D721Med (cell line): Measurements from ENCODE around the gene TBC1D8.

Source experiments
- DNase-seq: peaks from one replicate; pipeline ENCODE4 v3.0.0; 2011; ENCODE audit warnings: low spot score; ENCODE audit not compliant: insufficient read length
- FAIRE-seq: peaks from 2 replicates; lab custom pipeline; 2011; peaks lifted over from hg19 to GRCh38; lab: Jason Lieb, UNC
- CTCF ChIP-seq: IDR thresholded peaks from 2 replicates; pipeline ENCODE4 v1.5.1; 2012; ENCODE audit warnings: mild to moderate bottlenecking, control low read depth; ENCODE audit not compliant: insufficient read depth; ENCODE audit errors: missing control alignments

TBC1D8 gene

GRCh38 chr2:101022221-101022620, 129.0 kb downstream of the TBC1D8 start:
- FAIRE-seq (no peak), DNase-seq (no peak)
- TF ChIP-seq CTCF = no peak

GRCh38 chr2:101018934-101019333, 132.2 kb downstream of the TBC1D8 start:
- no peak for TF ChIP-seq CTCF
- no peak for FAIRE-seq
- no peak for DNase-seq

DNA sequence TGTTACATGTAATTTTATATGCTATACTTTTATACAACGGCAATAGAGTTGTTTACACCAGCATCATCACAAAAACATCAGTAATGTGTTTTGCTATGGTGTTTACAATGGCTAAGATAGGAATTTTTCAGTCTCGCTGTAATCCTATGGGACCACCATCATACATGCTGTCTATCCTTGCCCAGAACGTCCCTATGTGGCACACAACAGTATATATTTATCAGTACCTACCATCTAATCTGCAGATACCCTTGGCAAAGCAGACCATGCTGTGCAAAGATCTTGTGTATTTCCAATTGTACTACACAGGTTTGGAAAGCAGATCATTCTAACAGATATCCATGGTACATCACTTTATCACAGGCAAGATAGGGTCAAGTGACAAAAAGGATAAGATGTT, 133.8 kb downstream of the TBC1D8 start:
- TF ChIP-seq CTCF = no peak
- DNase-seq (no peak), FAIRE-seq (no peak)

DNA sequence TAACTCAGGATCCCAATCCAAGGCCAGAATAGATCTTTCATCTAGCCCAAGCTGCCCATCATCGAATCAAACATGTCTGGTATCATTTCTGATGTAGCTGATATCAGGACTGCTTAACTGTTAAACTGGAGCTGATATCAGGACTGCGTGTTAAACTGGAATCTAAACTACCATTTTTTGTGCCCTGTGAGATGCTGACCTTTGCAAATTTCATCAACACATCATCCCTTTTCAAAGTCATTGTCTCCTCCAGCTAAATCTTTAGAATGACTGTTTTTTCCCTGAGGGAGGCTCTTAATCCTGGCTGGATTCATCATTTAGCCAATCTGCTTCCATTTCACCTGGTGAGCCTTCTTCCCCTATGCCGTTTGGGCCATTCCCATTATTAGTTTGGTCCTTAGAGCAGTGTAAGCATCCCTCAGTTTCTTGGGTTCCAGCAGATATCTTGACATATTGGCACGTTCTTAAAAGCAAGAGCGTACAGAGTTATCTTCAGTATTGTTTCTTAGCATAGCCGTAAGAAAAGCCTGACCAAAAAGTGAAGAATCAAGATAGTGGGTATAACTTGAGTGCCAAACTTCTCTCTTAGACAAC, 136.8 kb downstream of the TBC1D8 start:
- DNase-seq (no peak), FAIRE-seq (no peak)
- no peak for TF ChIP-seq CTCF

DNA sequence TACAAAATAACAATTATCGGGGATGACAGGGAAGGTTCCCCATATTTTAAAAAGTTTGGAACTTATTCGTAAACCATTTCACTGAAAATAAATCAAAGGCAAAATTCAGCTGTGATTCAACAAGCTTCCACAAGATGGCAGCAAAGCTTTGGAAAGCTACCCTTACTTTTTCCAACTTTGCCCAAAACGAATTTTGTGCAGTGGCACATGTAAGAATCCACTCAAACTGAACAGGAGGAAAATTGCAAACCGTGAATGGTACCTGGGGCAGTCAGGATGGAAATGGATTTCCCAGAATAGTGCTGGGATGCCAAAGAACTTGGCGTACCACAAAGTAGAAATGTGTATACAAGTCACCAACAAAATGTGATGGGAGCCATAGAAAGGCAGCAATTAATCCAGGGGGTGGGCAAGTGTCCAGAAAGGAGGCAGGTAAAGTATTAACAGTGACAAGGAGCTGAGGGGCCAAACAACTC, 138.4 kb downstream of the TBC1D8 start:
- FAIRE-seq (no peak), DNase-seq (no peak)
- TF ChIP-seq CTCF = peak; percentile 68

GRCh38 chr2:101012054-101012705, 139.0 kb downstream of the TBC1D8 start:
- DNase-seq (no peak), FAIRE-seq (no peak)
- TF ChIP-seq CTCF = no peak

DNA sequence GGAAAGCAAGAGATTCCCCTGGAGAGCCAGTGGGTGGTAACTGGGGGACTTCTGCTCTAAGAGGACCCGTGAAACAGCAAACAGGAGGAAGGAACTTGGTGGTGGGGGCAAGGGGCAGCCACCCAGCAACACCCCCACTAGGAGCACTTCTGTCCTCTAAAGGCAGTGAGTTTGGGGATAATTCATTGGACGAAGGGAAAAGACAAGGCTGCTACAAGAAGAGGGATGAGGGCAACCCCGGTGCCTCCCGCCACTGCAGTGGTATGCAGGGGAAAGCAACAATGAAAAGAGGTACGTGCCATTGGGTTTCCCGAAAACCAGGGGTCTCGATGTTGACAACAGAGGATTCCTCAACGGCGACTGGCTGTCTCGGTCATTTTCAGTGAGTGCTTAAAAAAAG, 140.0 kb downstream of the TBC1D8 start:
- TF ChIP-seq CTCF = no peak
- FAIRE-seq (no peak), DNase-seq (no peak)
